ENCODE data around the gene NCOA7.

The NCOA7 gene

DNA sequence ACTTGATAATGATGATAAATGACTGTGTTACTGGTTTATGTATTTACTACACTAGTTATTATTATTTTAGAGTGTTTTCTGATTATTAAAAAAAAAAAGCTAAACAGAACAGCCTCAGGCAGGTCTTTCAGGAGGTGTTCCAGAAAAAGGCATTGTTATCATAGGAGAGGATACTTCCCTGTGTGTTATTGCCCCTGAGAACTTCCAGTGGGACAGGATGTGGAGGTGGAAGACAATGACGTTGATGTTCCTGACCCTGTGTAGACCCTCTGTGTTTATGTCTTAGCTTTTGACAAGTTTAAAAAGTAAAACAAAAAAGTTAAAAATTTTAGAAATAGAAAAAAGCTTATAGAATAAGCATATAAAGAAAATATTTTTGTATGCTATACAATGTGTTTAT, 49.1 kb downstream of the NCOA7 start:
- Histone ChIP-seq H4K20me1 (ENCODE audit: insufficient read depth) (no peaks in the 10 kb centered on the region), H3K36me3 (ENCODE audit: insufficient read depth) (no peaks in the 10 kb centered on the region), H3K27me3 (ENCODE audit: insufficient read depth, low read depth) (no peaks in the 10 kb centered on the region), H3K27ac (no peak overlapping the region), H3K4me1 (ENCODE audit: low read depth, poor library complexity, severe bottlenecking) (no peaks in the 10 kb centered on the region), H2AFZ (ENCODE audit: low read depth) (no peak overlapping the region), H3K9ac (no peak overlapping the region), H3K79me2 (ENCODE audit: insufficient read depth, low read depth) (no peaks in the 10 kb centered on the region), H3K4me3 (IDR thresholded peaks at IDR 0.05; ENCODE audit: insufficient read depth, low read depth, low read length) (no peak overlapping the region), H3K4me2 (no peak overlapping the region)
- TF ChIP-seq, protein P1, sequence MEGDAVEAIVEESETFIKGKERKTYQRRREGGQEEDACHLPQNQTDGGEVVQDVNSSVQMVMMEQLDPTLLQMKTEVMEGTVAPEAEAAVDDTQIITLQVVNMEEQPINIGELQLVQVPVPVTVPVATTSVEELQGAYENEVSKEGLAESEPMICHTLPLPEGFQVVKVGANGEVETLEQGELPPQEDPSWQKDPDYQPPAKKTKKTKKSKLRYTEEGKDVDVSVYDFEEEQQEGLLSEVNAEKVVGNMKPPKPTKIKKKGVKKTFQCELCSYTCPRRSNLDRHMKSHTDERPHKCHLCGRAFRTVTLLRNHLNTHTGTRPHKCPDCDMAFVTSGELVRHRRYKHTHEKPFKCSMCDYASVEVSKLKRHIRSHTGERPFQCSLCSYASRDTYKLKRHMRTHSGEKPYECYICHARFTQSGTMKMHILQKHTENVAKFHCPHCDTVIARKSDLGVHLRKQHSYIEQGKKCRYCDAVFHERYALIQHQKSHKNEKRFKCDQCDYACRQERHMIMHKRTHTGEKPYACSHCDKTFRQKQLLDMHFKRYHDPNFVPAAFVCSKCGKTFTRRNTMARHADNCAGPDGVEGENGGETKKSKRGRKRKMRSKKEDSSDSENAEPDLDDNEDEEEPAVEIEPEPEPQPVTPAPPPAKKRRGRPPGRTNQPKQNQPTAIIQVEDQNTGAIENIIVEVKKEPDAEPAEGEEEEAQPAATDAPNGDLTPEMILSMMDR (conservative IDR thresholded peaks at IDR 0.05; ENCODE audit: low read depth, low read length): no peak

DNA sequence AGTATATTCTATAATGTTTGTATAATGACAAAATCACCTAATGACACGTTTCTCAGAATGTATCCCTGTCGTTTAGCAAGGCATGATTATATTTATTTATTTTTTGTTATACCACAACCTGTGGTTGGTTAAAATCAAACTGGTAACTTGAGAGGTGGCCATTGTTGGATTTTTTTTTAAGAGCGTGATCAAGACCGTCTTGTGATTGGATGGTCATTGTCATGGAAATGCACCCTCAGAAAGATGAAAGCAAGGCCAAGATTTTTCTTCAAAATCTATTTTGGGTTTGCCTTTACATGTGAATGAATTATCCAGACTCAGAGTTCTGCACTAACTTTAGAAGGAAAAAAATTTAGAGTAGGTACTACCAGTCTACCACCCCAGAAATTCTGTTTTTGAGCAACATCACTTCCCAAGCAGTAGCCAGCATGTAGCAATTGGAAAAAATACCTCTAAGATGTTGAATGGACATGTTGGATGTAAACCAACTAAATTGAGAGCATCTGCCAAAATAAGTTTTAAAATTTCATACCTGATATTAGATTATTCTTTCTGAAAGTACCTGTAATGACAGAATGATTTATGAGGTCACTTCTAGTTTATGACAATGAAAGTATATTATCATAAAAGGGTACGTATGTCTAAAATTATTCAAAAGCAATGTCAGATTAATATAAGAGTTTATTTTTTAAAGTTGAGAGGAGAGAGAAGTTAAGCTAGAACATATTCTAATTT, 50.8 kb downstream of the NCOA7 start:
- H3K4me3 ChIP-seq (IDR thresholded peaks at IDR 0.05; ENCODE audit: insufficient read depth, low read depth, low read length): no peak overlapping the region
- H3K4me2 ChIP-seq: no peak overlapping the region
- H3K27ac ChIP-seq: no peak overlapping the region
- TF ChIP-seq, protein P1 (conservative IDR thresholded peaks at IDR 0.05; ENCODE audit: low read depth, low read length): no peak
- H3K79me2 ChIP-seq (ENCODE audit: insufficient read depth, low read depth): no peaks in the 10 kb centered on the region
- no peaks in the 10 kb centered on the region for H3K36me3 ChIP-seq (ENCODE audit: insufficient read depth)
- no peak overlapping the region for H2AFZ ChIP-seq (ENCODE audit: low read depth)
- H3K27me3 ChIP-seq (ENCODE audit: insufficient read depth, low read depth): no peaks in the 10 kb centered on the region
- no peak overlapping the region for H3K9ac ChIP-seq
- no peaks in the 10 kb centered on the region for H4K20me1 ChIP-seq (ENCODE audit: insufficient read depth)
- no peaks in the 10 kb centered on the region for H3K4me1 ChIP-seq (ENCODE audit: low read depth, poor library complexity, severe bottlenecking)

DNA sequence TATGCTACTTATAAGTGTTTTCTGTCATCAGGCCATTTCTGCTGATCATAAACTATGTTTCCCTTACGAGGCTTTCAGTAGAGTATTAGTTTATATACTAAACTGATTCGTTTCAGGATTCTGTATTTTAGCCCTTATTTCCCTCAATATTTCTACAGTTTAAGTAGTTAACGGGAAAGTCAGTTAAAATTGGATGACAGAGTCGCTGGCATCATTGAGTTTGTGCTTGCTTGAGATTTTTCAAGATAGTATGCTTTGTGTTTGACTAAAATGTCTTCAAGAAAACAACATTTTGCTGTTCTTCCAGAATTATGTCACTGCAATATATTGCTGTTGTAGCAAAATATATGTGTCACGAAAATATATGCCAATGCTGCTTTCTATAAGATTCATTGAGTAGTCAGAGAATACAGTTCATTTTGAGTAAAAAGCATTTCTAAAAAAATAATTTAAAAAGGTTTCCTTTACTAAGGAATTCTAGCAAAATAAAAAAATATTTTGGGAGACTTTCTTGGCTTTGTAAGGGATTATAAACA, 51.4 kb downstream of the NCOA7 start:
- Histone ChIP-seq H3K4me1 (ENCODE audit: low read depth, poor library complexity, severe bottlenecking) (no peaks in the 10 kb centered on the region), H3K27me3 (ENCODE audit: insufficient read depth, low read depth) (no peaks in the 10 kb centered on the region), H3K4me2 (no peak overlapping the region), H3K36me3 (ENCODE audit: insufficient read depth) (no peaks in the 10 kb centered on the region), H2AFZ (ENCODE audit: low read depth) (no peak overlapping the region), H3K27ac (no peak overlapping the region), H3K9ac (no peak overlapping the region), H3K79me2 (ENCODE audit: insufficient read depth, low read depth) (no peaks in the 10 kb centered on the region), H4K20me1 (ENCODE audit: insufficient read depth) (no peaks in the 10 kb centered on the region), H3K4me3 (IDR thresholded peaks at IDR 0.05; ENCODE audit: insufficient read depth, low read depth, low read length) (no peak overlapping the region)
- TF ChIP-seq, protein P1 (conservative IDR thresholded peaks at IDR 0.05; ENCODE audit: low read depth, low read length): no peak

DNA sequence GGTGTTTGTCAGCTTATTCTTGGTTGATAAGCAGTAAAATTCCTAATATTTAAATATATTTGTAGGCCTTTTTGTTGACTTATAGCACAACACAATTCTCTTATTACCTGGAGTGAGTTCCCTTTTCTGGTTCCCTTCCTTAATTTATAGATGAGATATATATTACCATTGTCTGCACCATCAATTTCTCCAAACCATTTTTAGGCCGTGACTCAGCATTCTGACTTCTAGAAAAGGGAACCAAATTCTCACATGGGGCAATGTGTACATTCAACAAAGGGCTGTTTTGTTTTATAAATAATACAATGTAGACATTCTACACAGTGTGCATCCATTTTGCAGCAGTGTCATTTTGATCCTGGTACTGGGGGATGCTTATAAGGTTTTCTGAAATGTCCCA, 52.8 kb downstream of the NCOA7 start:
- Histone ChIP-seq H4K20me1 (ENCODE audit: insufficient read depth) (no peaks in the 10 kb centered on the region), H3K9ac (no peak overlapping the region), H3K4me3 (IDR thresholded peaks at IDR 0.05; ENCODE audit: insufficient read depth, low read depth, low read length) (no peak overlapping the region), H3K79me2 (ENCODE audit: insufficient read depth, low read depth) (no peaks in the 10 kb centered on the region), H3K4me1 (ENCODE audit: low read depth, poor library complexity, severe bottlenecking) (no peaks in the 10 kb centered on the region), H2AFZ (ENCODE audit: low read depth) (no peak overlapping the region), H3K27me3 (ENCODE audit: insufficient read depth, low read depth) (no peaks in the 10 kb centered on the region), H3K36me3 (ENCODE audit: insufficient read depth) (no peaks in the 10 kb centered on the region), H3K4me2 (no peak overlapping the region), H3K27ac (no peak overlapping the region)
- TF ChIP-seq, protein P1 (conservative IDR thresholded peaks at IDR 0.05; ENCODE audit: low read depth, low read length): no peak
